Neural progenitor cell (in vitro differentiated cells): ENCODE data around the gene ZMYND12. TPM values are rescaled to one million over a fixed set of nuclear protein-coding genes. Genes with fewer than 3 reads are reported as not detected.

ENCODE experiments used
- DNase-seq: peaks from one replicate; pipeline ENCODE4 v3.0.0-alpha.2; 2016; ENCODE audit warnings: low spot score
- H2AFZ ChIP-seq: fragments of 200-600 bp; sonication (generic); replicated peaks from 2 replicates; pipeline ENCODE4 v1.6.1; 2016; ENCODE audit warnings: antibody characterized with exemption
- H3F3A ChIP-seq: fragments of 200-600 bp; sonication (generic); 2 replicates; pipeline ENCODE4 v1.6.1; 2016; ENCODE audit warnings: antibody characterized with exemption, low read depth
- H3K27ac ChIP-seq: fragments of 200-600 bp; sonication (generic); 2 replicates; pipeline ENCODE4 v1.5.1; 2016; ENCODE audit warnings: mild to moderate bottlenecking
- H3K27me3 ChIP-seq: fragments of 200-600 bp; sonication (generic); 2 replicates; pipeline ENCODE4 v1.6.1; 2016; ENCODE audit warnings: mild to moderate bottlenecking, moderate library complexity
- H3K36me3 ChIP-seq: fragments of 200-600 bp; sonication (generic); 2 replicates; pipeline ENCODE4 v1.5.1; 2016
- H3K4me1 ChIP-seq: fragments of 200-600 bp; sonication (generic); 2 replicates; pipeline ENCODE4 v1.6.1; 2016; ENCODE audit warnings: mixed run types
- H3K4me2 ChIP-seq: fragments of 200-600 bp; sonication (generic); 2 replicates; pipeline ENCODE4 v1.6.1; 2016
- H3K4me3 ChIP-seq: fragments of 200-600 bp; sonication (generic); 2 replicates; pipeline ENCODE4 v1.5.1; 2016
- H3K79me2 ChIP-seq: fragments of 200-600 bp; sonication (generic); 2 replicates; pipeline ENCODE4 v1.6.1; 2016; ENCODE audit warnings: low read depth
- H3K9ac ChIP-seq: fragments of 200-600 bp; sonication (generic); 2 replicates; pipeline ENCODE4 v1.6.1; 2016
- H3K9me3 ChIP-seq: fragments of 200-600 bp; sonication (generic); 2 replicates; pipeline ENCODE4 v1.5.1; 2016; ENCODE audit warnings: low read depth
- H4K20me1 ChIP-seq: fragments of 200-600 bp; sonication (generic); 2 replicates; pipeline ENCODE4 v1.6.1; 2016; ENCODE audit warnings: low read depth
- H3K27ac Mint-ChIP-seq: 3 replicates; pipeline ENCODE4 v1.8.0; 2021; ENCODE audit warnings: mixed read lengths
- H3K27me3 Mint-ChIP-seq: 2 replicates; pipeline ENCODE4 v1.8.0; 2022; ENCODE audit warnings: low read depth, mild to moderate bottlenecking, inconsistent platforms, moderate library complexity, mixed read lengths; ENCODE audit not compliant: insufficient read depth
- H3K36me3 Mint-ChIP-seq: 3 replicates; pipeline ENCODE4 v1.8.0; 2021; ENCODE audit warnings: mixed read lengths
- H3K4me1 Mint-ChIP-seq: 3 replicates; pipeline ENCODE4 v1.8.0; 2021; ENCODE audit warnings: mixed read lengths
- H3K4me3 Mint-ChIP-seq: 3 replicates; pipeline ENCODE4 v1.8.0; 2021; ENCODE audit warnings: mild to moderate bottlenecking, moderate library complexity, mixed read lengths
- H3K9me3 Mint-ChIP-seq: 3 replicates; pipeline ENCODE4 v1.8.0; 2020; ENCODE audit warnings: mixed read lengths
- EZH2 ChIP-seq: fragments of 200-600 bp; sonication (generic); IDR thresholded peaks from 2 replicates; pipeline ENCODE4 v1.6.1; 2017; ENCODE audit warnings: antibody characterized with exemption, mild to moderate bottlenecking, moderate library complexity
- EZH2phosphoT487 ChIP-seq: fragments of 200-600 bp; sonication (generic); IDR thresholded peaks from 2 replicates; pipeline ENCODE4 v1.6.1; 2017; ENCODE audit warnings: antibody characterized with exemption
- total RNA-seq: library from RNA; depleted of rRNA; stranded (reverse); fragments of >200 nt; gene quantifications from 2 replicates; pipeline ENCODE4 v1.2.3, GENCODE V29; 2015; ENCODE audit warnings: low replicate concordance
- TF ChIP-seq, protein P1 (sequence below): fragments of 200-600 bp; sonication (generic); IDR thresholded peaks from 2 replicates; pipeline ENCODE4 v1.5.1; 2017; ENCODE audit warnings: antibody characterized with exemption, mild to moderate bottlenecking

The ZMYND12 gene
- total RNA-seq, 1 donor from 2014 or later: 1.3 TPM

DNA sequence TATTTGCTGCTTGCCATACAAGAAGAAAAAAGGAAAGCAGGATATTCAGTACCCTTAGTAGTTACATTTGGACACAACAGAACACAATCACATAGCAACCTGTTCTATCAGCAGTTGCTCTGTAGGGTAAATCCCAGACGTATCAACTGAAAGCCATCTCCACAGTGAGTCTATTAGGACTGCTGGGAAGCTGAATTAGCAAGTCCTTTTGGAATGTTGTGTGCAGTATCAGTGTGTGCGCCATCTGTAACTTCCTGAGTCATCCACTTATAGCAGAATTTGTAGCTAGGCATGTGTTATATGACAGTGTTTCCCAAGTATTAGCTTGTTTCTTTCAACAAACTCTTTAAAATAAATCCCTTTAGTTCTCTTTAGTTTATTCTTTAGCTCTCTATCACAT lies 28.6 kb upstream of the ZMYND12 start:
- H3K4me1 Mint-ChIP-seq: peaks cover 3% of the 10 kb centered on the region
- no peak overlapping the region for H3K27ac Mint-ChIP-seq
- TF ChIP-seq EZH2: no peak
- TF ChIP-seq, protein P1, sequence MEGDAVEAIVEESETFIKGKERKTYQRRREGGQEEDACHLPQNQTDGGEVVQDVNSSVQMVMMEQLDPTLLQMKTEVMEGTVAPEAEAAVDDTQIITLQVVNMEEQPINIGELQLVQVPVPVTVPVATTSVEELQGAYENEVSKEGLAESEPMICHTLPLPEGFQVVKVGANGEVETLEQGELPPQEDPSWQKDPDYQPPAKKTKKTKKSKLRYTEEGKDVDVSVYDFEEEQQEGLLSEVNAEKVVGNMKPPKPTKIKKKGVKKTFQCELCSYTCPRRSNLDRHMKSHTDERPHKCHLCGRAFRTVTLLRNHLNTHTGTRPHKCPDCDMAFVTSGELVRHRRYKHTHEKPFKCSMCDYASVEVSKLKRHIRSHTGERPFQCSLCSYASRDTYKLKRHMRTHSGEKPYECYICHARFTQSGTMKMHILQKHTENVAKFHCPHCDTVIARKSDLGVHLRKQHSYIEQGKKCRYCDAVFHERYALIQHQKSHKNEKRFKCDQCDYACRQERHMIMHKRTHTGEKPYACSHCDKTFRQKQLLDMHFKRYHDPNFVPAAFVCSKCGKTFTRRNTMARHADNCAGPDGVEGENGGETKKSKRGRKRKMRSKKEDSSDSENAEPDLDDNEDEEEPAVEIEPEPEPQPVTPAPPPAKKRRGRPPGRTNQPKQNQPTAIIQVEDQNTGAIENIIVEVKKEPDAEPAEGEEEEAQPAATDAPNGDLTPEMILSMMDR: no peak
- no peak for TF ChIP-seq EZH2phosphoT487

DNA sequence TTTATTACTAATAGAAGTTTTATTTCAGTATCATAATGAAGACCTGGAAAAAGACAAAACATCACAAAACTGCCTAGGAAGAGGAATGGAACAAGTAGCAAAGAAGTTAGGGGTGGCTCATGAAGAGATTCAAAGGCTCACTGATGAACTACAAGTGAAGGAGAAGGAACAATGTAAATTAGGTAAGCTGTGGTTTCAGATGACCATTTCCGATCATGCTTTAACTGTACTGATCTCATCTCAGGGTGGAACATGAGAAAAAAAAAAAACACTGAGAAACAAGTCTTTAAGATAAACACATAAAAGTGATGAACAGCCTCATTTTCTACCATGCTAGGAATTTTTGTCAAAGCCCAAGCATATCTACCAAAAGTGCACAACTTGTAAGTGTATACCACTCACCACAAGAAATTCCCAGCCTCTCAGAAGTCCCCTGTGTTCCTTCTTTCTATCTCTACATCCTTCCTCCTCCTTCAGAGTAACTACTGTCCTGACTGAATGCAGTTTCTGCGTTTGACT lies 26.9 kb upstream of the ZMYND12 start:
- no peaks in the 10 kb centered on the region for H3K9me3 Mint-ChIP-seq
- H3K36me3 ChIP-seq: no peaks in the 10 kb centered on the region
- H3K4me3 Mint-ChIP-seq: no peak overlapping the region
- no peaks in the 10 kb centered on the region for H3F3A ChIP-seq
- no peaks in the 10 kb centered on the region for H3K9me3 ChIP-seq
- H3K27me3 ChIP-seq: no peaks in the 10 kb centered on the region
- no peak overlapping the region for H3K4me3 ChIP-seq
- H3K27ac ChIP-seq: no peak overlapping the region
- H3K27ac Mint-ChIP-seq: no peak overlapping the region
- peaks cover 11% of the 10 kb centered on the region for H3K36me3 Mint-ChIP-seq
- H3K79me2 ChIP-seq: no peaks in the 10 kb centered on the region
- no peaks in the 10 kb centered on the region for H4K20me1 ChIP-seq
- DNase-seq: no peak
- no peak overlapping the region for H2AFZ ChIP-seq
- no peaks in the 10 kb centered on the region for H3K4me1 ChIP-seq
- H3K9ac ChIP-seq: no peak overlapping the region
- H3K4me2 ChIP-seq: no peak overlapping the region
- TF ChIP-seq EZH2phosphoT487 (no peak), EZH2 (no peak)
- TF ChIP-seq, protein P1: no peak
- peaks cover 3% of the 10 kb centered on the region for H3K4me1 Mint-ChIP-seq
- no peaks in the 10 kb centered on the region for H3K27me3 Mint-ChIP-seq

More for the DNA sequence above, 28.6 kb upstream of the ZMYND12 start:
- Histone ChIP-seq H3K4me2 (no peak overlapping the region), H3K9me3 (no peaks in the 10 kb centered on the region), H3K79me2 (no peaks in the 10 kb centered on the region), H3K9ac (no peak overlapping the region), H3K36me3 (no peaks in the 10 kb centered on the region), H2AFZ (no peak overlapping the region), H3K27me3 (no peaks in the 10 kb centered on the region), H3K4me1 (no peaks in the 10 kb centered on the region), H4K20me1 (no peaks in the 10 kb centered on the region), H3K4me3 (no peak overlapping the region), H3F3A (no peaks in the 10 kb centered on the region), H3K27ac (no peak overlapping the region)
- Mint-ChIP-seq H3K4me3 (no peak overlapping the region), H3K36me3 (peaks cover 11% of the 10 kb centered on the region), H3K9me3 (no peaks in the 10 kb centered on the region), H3K27me3 (no peaks in the 10 kb centered on the region)
- DNase-seq: peak; percentile 29

- H3F3A ChIP-seq: no peaks in the 10 kb centered on the region
- H3K4me2 ChIP-seq: no peak overlapping the region
- H3K9ac ChIP-seq: no peak overlapping the region
- H3K4me1 Mint-ChIP-seq: peaks cover 3% of the 10 kb centered on the region
- TF ChIP-seq, protein P1: no peak
- no peak for TF ChIP-seq EZH2
- TF ChIP-seq EZH2phosphoT487: no peak
- H3K4me3 ChIP-seq: no peak overlapping the region
- no peaks in the 10 kb centered on the region for H3K9me3 ChIP-seq
- no peak overlapping the region for H2AFZ ChIP-seq
- H3K79me2 ChIP-seq: no peaks in the 10 kb centered on the region
- no peaks in the 10 kb centered on the region for H4K20me1 ChIP-seq
- no peaks in the 10 kb centered on the region for H3K27me3 Mint-ChIP-seq
- peaks cover 9% of the 10 kb centered on the region for H3K36me3 Mint-ChIP-seq
- H3K9me3 Mint-ChIP-seq: no peaks in the 10 kb centered on the region
- H3K36me3 ChIP-seq: no peaks in the 10 kb centered on the region
- H3K4me3 Mint-ChIP-seq: no peak overlapping the region
- H3K27ac Mint-ChIP-seq: no peak overlapping the region
- no peak overlapping the region for H3K27ac ChIP-seq
- H3K27me3 ChIP-seq: no peaks in the 10 kb centered on the region
- H3K4me1 ChIP-seq: no peaks in the 10 kb centered on the region
- no peak for DNase-seq
Measured at GRCh38 chr1:42480921-42481320, 25.1 kb upstream of the ZMYND12 start.
